SK-N-SH (cell line): ENCODE results near the gene ODAD3. TPM values are rescaled to one million over a fixed set of nuclear protein-coding genes. Genes with fewer than 3 reads are reported as not detected.

Experiments
- CTCF ChIA-PET: fragments of 300-600, 350-600 bp; formaldehyde crosslinking; extraction: SDS; loops from one replicate; lab custom pipeline; 2021; lab: Yijun Ruan, JAX
- POLR2A ChIA-PET: fragments of 350-600 bp; sonication (Branson Sonifier 250); formaldehyde crosslinking; extraction: SDS; loops from one replicate; lab custom pipeline; 2020; ENCODE audit warnings: antibody characterized with exemption, inconsistent platforms; lab: Yijun Ruan, JAX
- DNase-seq: peaks from one replicate; pipeline ENCODE4 v3.0.0; 2012
- H2AFZ ChIP-seq: fragments of 200-600 bp; sonication (generic); 2 replicates; pipeline ENCODE4 v1.8.1; 2016; ENCODE audit warnings: antibody characterized with exemption, mild to moderate bottlenecking, low read depth
- H3F3A ChIP-seq: fragments of 200-600 bp; sonication (generic); replicated peaks from 2 replicates; pipeline ENCODE3; 2016; ENCODE audit warnings: antibody characterized with exemption, mild to moderate bottlenecking; ENCODE audit not compliant: insufficient read depth
- H3K27ac ChIP-seq, 2 experiments: fragments of 200-500 bp in 1 of 2; fragments of 200-600 bp in 1 of 2; sonication (Bioruptor generic) in 1 of 2; sonication (generic), shearing (Covaris generic) in 1 of 2; 2 replicates each; pipeline versions ENCODE4 v1.5.1 to v1.6.1; 2014 to 2016; ENCODE audit warnings: low read depth in 2 of 2, inconsistent platforms in 1 of 2, low read length in 1 of 2, mild to moderate bottlenecking in 1 of 2, mixed read lengths in 1 of 2
- H3K27me3 ChIP-seq: fragments of 200-600 bp; sonication (generic), shearing (Covaris generic); 2 replicates; pipeline ENCODE4 v1.6.1; 2016; ENCODE audit warnings: mixed run types; ENCODE audit not compliant: insufficient read depth
- H3K36me3 ChIP-seq, 2 experiments: fragments of 200-500 bp in 1 of 2; fragments of 200-600 bp in 1 of 2; sonication (Bioruptor generic) in 1 of 2; sonication (generic) in 1 of 2; replicated peaks in 1 of 2; 2 replicates each; pipeline versions ENCODE3 to v1.5.1; 2014 to 2016; ENCODE audit warnings: low read length in 1 of 2, mild to moderate bottlenecking in 1 of 2; ENCODE audit not compliant: insufficient read depth in 2 of 2, control insufficient read depth in 1 of 2
- H3K4me1 ChIP-seq, 2 experiments: fragments of 200-500 bp in 1 of 2; fragments of 200-600 bp in 1 of 2; sonication (Bioruptor generic) in 1 of 2; sonication (generic), shearing (Covaris generic) in 1 of 2; 2 replicates each; pipeline versions ENCODE4 v1.5.1 to v1.6.1; 2014 to 2016; ENCODE audit warnings: low read depth in 1 of 2, low read length in 1 of 2, mixed run types in 1 of 2; ENCODE audit not compliant: insufficient read depth in 2 of 2, control insufficient read depth in 1 of 2
- H3K4me2 ChIP-seq: fragments of 200-600 bp; sonication (generic), shearing (Covaris generic); 2 replicates; pipeline ENCODE4 v1.6.1; 2017; ENCODE audit warnings: mixed run types
- H3K4me3 ChIP-seq, 2 experiments: fragments of 200-500 bp in 1 of 2; fragments of 200-600 bp in 1 of 2; sonication (Bioruptor generic) in 1 of 2; sonication (generic), shearing (Covaris generic) in 1 of 2; 2 replicates each; pipeline versions ENCODE4 v1.5.1 to v1.8.1; 2014 to 2016; ENCODE audit warnings: low read depth in 2 of 2, inconsistent platforms in 1 of 2, low read length in 1 of 2, mild to moderate bottlenecking in 1 of 2, mixed read lengths in 1 of 2, moderate library complexity in 1 of 2
- H3K79me2 ChIP-seq: fragments of 200-600 bp; sonication (generic); 2 replicates; pipeline ENCODE4 v1.8.1; 2017; ENCODE audit warnings: mild to moderate bottlenecking; ENCODE audit not compliant: insufficient read depth
- H3K9ac ChIP-seq: fragments of 200-600 bp; sonication (generic); 2 replicates; pipeline ENCODE4 v1.6.1; 2017; ENCODE audit warnings: mixed run types
- H3K9me2 ChIP-seq: fragments of 200-600 bp; sonication (generic); 2 replicates; pipeline ENCODE4 v1.6.1; 2017; ENCODE audit warnings: mixed run types
- H3K9me3 ChIP-seq: fragments of 200-600 bp; sonication (generic); 2 replicates; pipeline ENCODE4 v1.6.1; 2017; ENCODE audit warnings: mixed run types, mild to moderate bottlenecking, moderate library complexity
- H4K20me1 ChIP-seq: fragments of 200-600 bp; sonication (generic); 2 replicates; pipeline ENCODE4 v1.6.1; 2017; ENCODE audit warnings: mild to moderate bottlenecking, mixed run types; ENCODE audit not compliant: insufficient read depth
- CTCF ChIP-seq: fragments of 200-600 bp; sonication (generic); IDR thresholded peaks from 2 replicates; pipeline ENCODE4 v1.6.1; 2017; ENCODE audit warnings: antibody characterized with exemption, mild to moderate bottlenecking, moderate library complexity
- ELF1 ChIP-seq: IDR thresholded peaks from 2 replicates; pipeline ENCODE4 v1.4.0; 2012
- FOXJ3 ChIP-seq: sonication (generic); formaldehyde crosslinking; IDR thresholded peaks from 2 replicates; pipeline ENCODE4 v1.5.1; 2020; ENCODE audit warnings: mild to moderate bottlenecking, missing genetic modification reagents
- GABPA ChIP-seq: IDR thresholded peaks from 2 replicates; pipeline ENCODE4 v1.4.0; 2012; ENCODE audit warnings: low read depth, mild to moderate bottlenecking
- IRF3 ChIP-seq: fragments of 150-350 bp; IDR thresholded peaks from 2 replicates; pipeline ENCODE4 v1.6.1; 2016; ENCODE audit warnings: mild to moderate bottlenecking, low read depth, low read length
- NRF1 ChIP-seq: IDR thresholded peaks from 2 replicates; pipeline ENCODE4 v1.6.1; 2012; ENCODE audit warnings: low read depth, mild to moderate bottlenecking, low read length
- RCOR1 ChIP-seq: fragments of 150-350 bp; IDR thresholded peaks from 2 replicates; pipeline ENCODE4 v1.6.1; 2017; ENCODE audit warnings: antibody characterized with exemption, low read length
- RFX5 ChIP-seq: IDR thresholded peaks from 2 replicates; pipeline ENCODE4 v1.6.1; 2012; ENCODE audit warnings: mild to moderate bottlenecking, improper control_type of control experiment, low read length
- USF2 ChIP-seq: fragments of 150-350 bp; IDR thresholded peaks from 2 replicates; pipeline ENCODE4 v1.6.1; 2017; ENCODE audit warnings: antibody characterized with exemption, low read length, low read depth, borderline replicate concordance
- WGBS: methylation state at CpG from one replicate; pipeline ENCODE4 v1.1.6; 2017; ENCODE audit warnings: low lambda C conversion rate; 5-methylcytosine and 5-hydroxymethylcytosine counted together
- polyA plus RNA-seq, 3 experiments: library from polyadenylated mRNA; depleted of rRNA; stranded (reverse); fragments of >200 nt; gene quantifications; 2 replicates each; pipeline ENCODE4 v1.2.3, GENCODE V29; 2012

ODAD3 gene
- polyA plus RNA-seq, 1 of the 3 experiments (the other 2 are of a cell fraction): 4.2 TPM

- H3K27me3 ChIP-seq: no peaks in the 10 kb centered on the region
- WGBS: 78% methylated on average over 2 of the region's 2 CpGs
- ChIA-PET CTCF (interaction anchor here (1.7 kb wide), 1 partner anchor 45 kb away, joined by 8 read pairs; the partner anchor contains the start of genes ODAD3 and PRKCSH), POLR2A (no interaction called here)
- no peak overlapping the region for H3K9ac ChIP-seq
- H3K79me2 ChIP-seq: no peaks in the 10 kb centered on the region
- no peak overlapping the region for H3K27ac ChIP-seq
- H3K36me3 ChIP-seq: no peaks in the 10 kb centered on the region
- peak; percentile 23 for DNase-seq
- no peak overlapping the region for H3K4me3 ChIP-seq
- H3F3A ChIP-seq: peaks cover 3% of the 10 kb centered on the region
- no peaks in the 10 kb centered on the region for H3K9me2 ChIP-seq
- TF ChIP-seq GABPA (no peak), FOXJ3 (CRISPR knock-in tag) (no peak), CTCF (no peak), RFX5 (no peak), NRF1 (no peak), IRF3 (no peak), USF2 (no peak)
- H4K20me1 ChIP-seq: no peaks in the 10 kb centered on the region
- H3K9me3 ChIP-seq: no peaks in the 10 kb centered on the region
- no peaks in the 10 kb centered on the region for H3K4me1 ChIP-seq
- H2AFZ ChIP-seq: no peak overlapping the region
- H3K4me2 ChIP-seq: no peak overlapping the region
Measured at GRCh38 chr19:11390359-11390758, 44.6 kb downstream of the ODAD3 start.

- Histone ChIP-seq H3K9me2 (no peaks in the 10 kb centered on the region), H3F3A (peaks cover 7% of the 10 kb centered on the region), H3K79me2 (no peaks in the 10 kb centered on the region), H3K9ac (no peak overlapping the region), H3K9me3 (no peaks in the 10 kb centered on the region), H3K4me2 (no peak overlapping the region), H4K20me1 (no peaks in the 10 kb centered on the region), H2AFZ (no peak overlapping the region), H3K4me1 (no peaks in the 10 kb centered on the region; a peak in 1 of 4 replicates), H3K36me3 (no peaks in the 10 kb centered on the region), H3K27me3 (no peaks in the 10 kb centered on the region), H3K4me3 (no peak overlapping the region), H3K27ac (no peak overlapping the region)
- DNase-seq: no peak
- POLR2A ChIA-PET: interaction anchor here (0.6 to 0.7 kb wide), 2 partner anchors 11 to 13 kb away, joined by 3 read pairs; no protein-coding TSS in a partner anchor
- CTCF ChIA-PET: interaction anchor here (0.9 to 1.5 kb wide), 4 partner anchors 10 to 95 kb away, joined by 3 read pairs; partner anchors contain the start of gene ODAD3
- WGBS: 78% methylated on average over 19 of the region's 19 CpGs
- no peak for TF ChIP-seq CTCF
- TF ChIP-seq ELF1: no peak
- TF ChIP-seq RCOR1: no peak
Measured at GRCh38 chr19:11387162-11388034, 47.5 kb downstream of the ODAD3 start.
